ENCODE results near the gene RAB18.
"Not testable (repeated sequence)": the region's sequence is repeated elsewhere in the genome, so short reads cannot be mapped to it uniquely, and the experiment has no call there.

Gene RAB18

DNA sequence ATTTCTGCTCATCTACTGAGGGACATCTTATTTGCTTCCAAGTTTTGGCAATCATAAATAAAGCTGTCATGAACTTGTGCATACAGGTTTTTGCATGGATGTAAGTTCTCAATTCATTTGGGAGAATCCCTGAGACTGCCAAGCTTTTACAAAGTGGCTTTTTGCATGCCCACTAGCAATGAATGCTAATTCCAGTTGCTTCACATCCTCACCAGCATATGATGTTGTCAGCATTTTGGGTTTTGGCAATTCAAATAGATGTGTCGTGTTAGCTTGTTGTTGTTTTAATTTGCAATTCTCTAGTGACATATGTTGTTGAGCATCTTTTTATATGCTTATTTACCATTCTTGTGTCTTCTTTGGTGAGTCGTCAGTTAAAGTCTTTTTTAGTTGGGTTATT is 57.2 kb downstream of the RAB18 start:
- Histone ChIP-seq H3K4me3 (ENCODE audit: low read length) (no peak overlapping the region), H3K27ac (ENCODE audit: low read length) (no peak overlapping the region), H3K27me3 (ENCODE audit: insufficient read depth, low read length) (no peaks in the 10 kb centered on the region), H3K36me3 (ENCODE audit: insufficient read depth, low read depth, low read length) (no peaks in the 10 kb centered on the region), H3K9ac (ENCODE audit: low read depth, low read length) (no peak overlapping the region), H3K4me1 (ENCODE audit: insufficient read depth, low read length) (no peaks in the 10 kb centered on the region), H3K9me3 (ENCODE audit: insufficient read depth, low read depth, low read length) (no peaks in the 10 kb centered on the region)

DNA sequence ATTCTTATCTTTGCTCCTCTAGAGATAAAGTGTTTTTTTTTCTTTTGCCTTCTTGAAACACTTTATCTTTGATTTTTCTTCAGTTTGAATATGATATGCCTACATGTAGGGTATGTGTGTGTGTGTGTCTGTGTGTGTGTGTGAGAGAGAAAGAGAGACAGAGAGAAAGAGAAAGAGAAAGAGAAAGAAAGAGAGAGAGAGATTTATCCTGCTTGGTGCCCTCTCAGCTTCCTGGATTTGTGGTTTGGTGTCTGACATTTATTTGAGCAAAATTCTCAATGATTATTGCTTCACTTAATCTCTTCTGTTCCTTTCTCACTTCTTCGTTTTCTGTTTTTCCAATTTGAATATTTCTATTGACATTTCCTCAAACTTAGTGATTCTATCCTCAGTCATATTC is 60.3 kb downstream of the RAB18 start:
- no peaks in the 10 kb centered on the region for H3K27me3 ChIP-seq (ENCODE audit: insufficient read depth, low read length)
- no peaks in the 10 kb centered on the region for H3K9me3 ChIP-seq (ENCODE audit: insufficient read depth, low read depth, low read length)

GRCh38 chr10:27564880-27565279 is 60.8 kb downstream of the RAB18 start:
- H3K9ac ChIP-seq (ENCODE audit: low read depth, low read length), result no peak overlapping the region
- no peaks in the 10 kb centered on the region for H3K36me3 ChIP-seq (ENCODE audit: insufficient read depth, low read depth, low read length)
- H3K27ac ChIP-seq (ENCODE audit: low read length), result no peak overlapping the region
- no peaks in the 10 kb centered on the region for H3K27me3 ChIP-seq (ENCODE audit: insufficient read depth, low read length)
- H3K4me3 ChIP-seq (ENCODE audit: low read length), result no peak overlapping the region
- no peaks in the 10 kb centered on the region for H3K4me1 ChIP-seq (ENCODE audit: insufficient read depth, low read length)
- no peaks in the 10 kb centered on the region for H3K9me3 ChIP-seq (ENCODE audit: insufficient read depth, low read depth, low read length)

More for the DNA sequence above, 60.3 kb downstream of the RAB18 start:
- no peak overlapping the region for H3K4me3 ChIP-seq (ENCODE audit: low read length)
- no peak overlapping the region for H3K27ac ChIP-seq (ENCODE audit: low read length)
- H3K36me3 ChIP-seq (ENCODE audit: insufficient read depth, low read depth, low read length), result no peaks in the 10 kb centered on the region
- H3K9ac ChIP-seq (ENCODE audit: low read depth, low read length), result no peak overlapping the region
- H3K4me1 ChIP-seq (ENCODE audit: insufficient read depth, low read length), result no peaks in the 10 kb centered on the region

DNA sequence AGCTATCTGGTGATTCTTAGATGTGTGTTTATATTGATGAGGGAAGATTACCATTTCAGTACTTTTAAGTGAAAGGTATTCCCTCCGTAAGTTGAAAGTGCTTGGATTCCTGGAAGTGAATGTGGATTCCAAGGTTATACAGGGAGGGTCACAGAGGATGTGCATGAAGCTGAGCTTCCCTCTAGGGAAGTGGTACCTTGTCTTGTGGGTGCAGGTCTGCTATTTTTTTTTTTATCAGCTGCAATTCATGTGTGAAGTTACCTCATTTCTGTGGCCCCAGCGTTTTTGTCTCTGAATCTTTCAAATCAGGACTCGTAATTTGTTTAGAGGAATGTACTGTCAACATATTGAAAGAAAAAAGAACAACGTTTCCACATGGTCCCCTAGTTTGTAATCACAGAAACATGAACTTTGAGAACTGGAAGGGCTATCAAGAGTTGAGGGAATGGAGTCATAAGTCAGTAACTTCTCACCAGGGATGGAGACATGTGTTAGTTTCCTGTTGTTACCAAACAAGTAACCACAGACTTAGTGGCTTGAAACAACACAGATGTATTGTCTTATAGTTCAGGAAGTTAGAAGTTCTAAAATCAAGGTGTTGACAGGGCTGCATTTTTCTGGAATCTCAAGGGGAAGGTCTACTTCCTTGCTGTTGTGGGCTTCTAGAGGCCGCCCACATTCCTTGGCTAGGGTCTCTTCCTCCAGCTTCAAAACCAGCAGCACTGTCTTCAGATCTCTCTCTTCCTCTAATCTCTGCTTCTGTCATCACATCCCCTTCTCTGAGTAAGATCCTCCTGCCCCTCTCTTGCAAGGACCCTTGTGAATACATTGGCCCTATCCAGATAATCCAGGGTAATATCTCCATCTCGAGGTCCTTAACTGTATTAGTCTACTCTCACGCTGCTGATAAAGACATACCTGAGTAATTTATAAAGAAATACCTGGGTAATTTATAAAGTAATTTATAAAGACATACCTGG is 64.4 kb downstream of the RAB18 start:
- Histone ChIP-seq H3K4me1 (ENCODE audit: insufficient read depth, low read length) (no peaks in the 10 kb centered on the region), H3K9me3 (ENCODE audit: insufficient read depth, low read depth, low read length) (no peaks in the 10 kb centered on the region), H3K27me3 (ENCODE audit: insufficient read depth, low read length) (no peaks in the 10 kb centered on the region), H3K27ac (ENCODE audit: low read length) (no peak overlapping the region), H3K9ac (ENCODE audit: low read depth, low read length) (no peak overlapping the region), H3K36me3 (ENCODE audit: insufficient read depth, low read depth, low read length) (no peaks in the 10 kb centered on the region), H3K4me3 (ENCODE audit: low read length) (no peak overlapping the region)

DNA sequence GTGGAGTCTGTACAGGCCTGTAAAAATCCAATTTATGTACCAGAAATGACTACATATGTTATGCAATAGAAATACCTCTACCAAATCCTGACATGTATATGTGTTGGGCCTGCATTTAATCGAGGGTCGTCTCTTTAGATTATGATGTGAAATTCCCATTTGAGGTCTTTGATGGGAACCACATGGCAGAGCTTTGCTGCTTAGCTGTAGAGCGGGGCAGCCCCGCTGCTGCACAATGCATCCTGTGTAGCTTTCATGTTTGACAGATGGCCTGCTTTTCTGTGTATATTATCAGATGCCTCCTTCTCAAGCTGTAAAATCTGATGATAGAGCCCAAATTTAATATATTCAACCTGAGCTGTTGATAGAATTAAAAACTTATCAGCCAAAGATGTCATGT is 65.8 kb downstream of the RAB18 start:
- Histone ChIP-seq H3K4me1 (ENCODE audit: insufficient read depth, low read length) (no peaks in the 10 kb centered on the region), H3K27ac (ENCODE audit: low read length) (no peak overlapping the region), H3K27me3 (ENCODE audit: insufficient read depth, low read length) (no peaks in the 10 kb centered on the region), H3K9ac (ENCODE audit: low read depth, low read length) (no peak overlapping the region), H3K36me3 (ENCODE audit: insufficient read depth, low read depth, low read length) (no peaks in the 10 kb centered on the region), H3K9me3 (ENCODE audit: insufficient read depth, low read depth, low read length) (no peaks in the 10 kb centered on the region), H3K4me3 (ENCODE audit: low read length) (no peak overlapping the region)

DNA sequence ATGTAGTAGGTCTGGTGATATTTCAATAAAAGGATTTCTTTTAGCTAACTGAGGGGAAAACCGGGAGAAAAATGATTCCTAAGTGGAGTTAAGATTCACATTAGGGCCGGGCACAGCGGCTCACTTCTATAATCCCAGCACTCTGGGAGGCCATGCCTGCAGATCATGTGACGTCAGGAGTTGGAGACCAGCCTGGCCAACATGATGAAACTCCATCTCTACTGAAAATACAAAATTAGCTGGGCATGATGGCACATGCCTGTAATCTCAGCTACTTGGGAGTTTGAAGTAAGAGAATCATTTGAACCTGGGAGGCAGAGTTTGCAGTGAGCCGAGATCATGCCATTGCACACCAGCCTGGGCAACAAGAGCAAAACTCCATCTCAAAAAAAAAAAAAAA is 72.9 kb downstream of the RAB18 start:
- not testable (repeated sequence) for H3K9ac ChIP-seq (ENCODE audit: low read depth, low read length); H3K27ac ChIP-seq (ENCODE audit: low read length); H3K4me3 ChIP-seq (ENCODE audit: low read length); H3K36me3 ChIP-seq (ENCODE audit: insufficient read depth, low read depth, low read length); H3K9me3 ChIP-seq (ENCODE audit: insufficient read depth, low read depth, low read length); H3K4me1 ChIP-seq (ENCODE audit: insufficient read depth, low read length); H3K27me3 ChIP-seq (ENCODE audit: insufficient read depth, low read length)

DNA sequence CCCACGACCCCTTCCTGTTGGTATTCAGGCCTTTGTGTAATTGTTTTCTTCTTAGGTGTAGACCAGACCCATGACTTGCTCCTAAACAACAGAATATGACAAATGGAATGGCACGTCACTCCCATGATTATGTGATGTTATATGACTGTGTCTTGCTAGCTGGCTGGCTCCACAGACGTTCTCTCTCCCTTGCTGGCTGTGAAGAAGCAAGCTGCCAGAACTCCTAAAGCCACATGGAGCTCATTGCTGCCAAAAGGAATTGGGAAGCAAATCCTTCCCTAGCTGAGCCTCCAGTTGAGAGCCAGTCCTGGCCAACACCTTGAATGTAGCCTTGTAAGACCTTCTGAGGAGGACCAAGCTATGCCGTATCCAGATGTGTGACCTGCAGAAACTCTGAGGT is 74.2 kb downstream of the RAB18 start:
- no peak overlapping the region for H3K27ac ChIP-seq (ENCODE audit: low read length)
- no peaks in the 10 kb centered on the region for H3K9me3 ChIP-seq (ENCODE audit: insufficient read depth, low read depth, low read length)
- H3K4me3 ChIP-seq (ENCODE audit: low read length), result no peak overlapping the region
- H3K27me3 ChIP-seq (ENCODE audit: insufficient read depth, low read length), result no peaks in the 10 kb centered on the region
- H3K36me3 ChIP-seq (ENCODE audit: insufficient read depth, low read depth, low read length), result no peaks in the 10 kb centered on the region
- H3K4me1 ChIP-seq (ENCODE audit: insufficient read depth, low read length), result no peaks in the 10 kb centered on the region
- H3K9ac ChIP-seq (ENCODE audit: low read depth, low read length), result no peak overlapping the region

- H3K27me3 ChIP-seq (ENCODE audit: insufficient read depth, low read length), result no peaks in the 10 kb centered on the region
- H3K4me1 ChIP-seq (ENCODE audit: insufficient read depth, low read length), result no peaks in the 10 kb centered on the region
- no peaks in the 10 kb centered on the region for H3K9me3 ChIP-seq (ENCODE audit: insufficient read depth, low read depth, low read length)
- H3K9ac ChIP-seq (ENCODE audit: low read depth, low read length), result no peak overlapping the region
- H3K27ac ChIP-seq (ENCODE audit: low read length), result no peak overlapping the region
- no peaks in the 10 kb centered on the region for H3K36me3 ChIP-seq (ENCODE audit: insufficient read depth, low read depth, low read length)
- H3K4me3 ChIP-seq (ENCODE audit: low read length), result no peak overlapping the region
These were observed 77.1 kb downstream of the RAB18 start for GRCh38 chr10:27581225-27581624.

- Histone ChIP-seq H3K27ac (ENCODE audit: low read length) (no peak overlapping the region), H3K27me3 (ENCODE audit: insufficient read depth, low read length) (no peaks in the 10 kb centered on the region), H3K9me3 (ENCODE audit: insufficient read depth, low read depth, low read length) (no peaks in the 10 kb centered on the region), H3K4me1 (ENCODE audit: insufficient read depth, low read length) (no peaks in the 10 kb centered on the region), H3K4me3 (ENCODE audit: low read length) (no peak overlapping the region), H3K9ac (ENCODE audit: low read depth, low read length) (no peak overlapping the region), H3K36me3 (ENCODE audit: insufficient read depth, low read depth, low read length) (no peaks in the 10 kb centered on the region)
These were observed 80.2 kb downstream of the RAB18 start for GRCh38 chr10:27584302-27584701.
